Ovary (tissue), 3 donors: Measurements from ENCODE around the gene XPA.

ENCODE experiments used
- CTCF ChIP-seq, 3 donors: fragments of 450-650 bp in 2 of 3; fragments of 200-600 bp in 1 of 3; IDR thresholded peaks; one replicate each; pipeline versions ENCODE4 v1.5.1 to v1.8.0; 2016 to 2022; ENCODE audit warnings: antibody characterized with exemption in 3 of 3, mild to moderate bottlenecking in 1 of 3
- POLR2A ChIP-seq: fragments of 450-650 bp; IDR thresholded peaks from one replicate; pipeline ENCODE4 v1.6.1; 2017; ENCODE audit warnings: antibody characterized with exemption, mild to moderate bottlenecking, moderate library complexity
- donor health status: DM: no; HTN: no; CAD: no.

- no peak for TF ChIP-seq CTCF (IDR thresholded peaks at IDR 0.05)
- TF ChIP-seq POLR2A = no peak
Observed at GRCh38 chr9:97742545-97742944, 45.4 kb upstream of the XPA start.
